K562 (cell line): ENCODE data around the gene RIMOC1. TPM values are rescaled to one million over a fixed set of nuclear protein-coding genes. Genes with fewer than 3 reads are reported as not detected.

Source experiments
- AFF1 ChIP-seq, 2 experiments: fragments of 450-650 bp; IDR thresholded peaks; 2 replicates each; pipeline ENCODE4 v1.6.1; 2018; ENCODE audit warnings: mild to moderate bottlenecking in 2 of 2, low read depth in 1 of 2; ENCODE audit not compliant: partially characterized antibody in 2 of 2
- BCLAF1 ChIP-seq, 2 experiments: fragments of 450-650 bp in 1 of 2; IDR thresholded peaks; 2 replicates each; pipeline ENCODE4 v1.6.1; 2011 to 2017; ENCODE audit warnings: low read depth in 2 of 2, antibody characterized with exemption in 1 of 2, borderline replicate concordance in 1 of 2, low read length in 1 of 2, mild to moderate bottlenecking in 1 of 2, mixed read lengths in 1 of 2; ENCODE audit not compliant: control insufficient read depth in 1 of 2
- EGR1 ChIP-seq: fragments of 450-650 bp; conservative IDR thresholded peaks from 2 replicates; pipeline ENCODE4 v1.6.1; 2017; ENCODE audit warnings: mild to moderate bottlenecking
- PTBP1 ChIP-seq: fragments of 200-400 bp; formaldehyde crosslinking; IDR thresholded peaks from 2 replicates; pipeline ENCODE4 v1.6.1; 2017; ENCODE audit warnings: low read depth, low read length
- REST ChIP-seq, 2 experiments: fragments of 450-650 bp; formaldehyde crosslinking in 1 of 2; IDR thresholded peaks; 2 replicates each; pipeline versions ENCODE4 v1.4.0 to v1.6.1; 2014 to 2020; ENCODE audit warnings: mild to moderate bottlenecking in 2 of 2, borderline replicate concordance in 1 of 2, low read depth in 1 of 2
- SMARCB1 ChIP-seq: IDR thresholded peaks from 2 replicates; pipeline ENCODE4 v1.6.1; 2011; ENCODE audit warnings: improper control_type of control experiment, low read depth; ENCODE audit not compliant: insufficient read length
- ZKSCAN8 ChIP-seq: fragments of 200-800 bp; sonication (Bioruptor generic); IDR thresholded peaks from 2 replicates; pipeline ENCODE4 v1.6.1; 2016; ENCODE audit warnings: missing genetic modification characterization, missing compliant biosample characterization
- ZNF75A ChIP-seq: fragments of 450-650 bp; formaldehyde crosslinking; IDR thresholded peaks from 2 replicates; pipeline ENCODE4 v1.4.0; 2020; ENCODE audit warnings: mild to moderate bottlenecking
- polyA plus RNA-seq, 8 experiments: library from polyadenylated mRNA; depleted of rRNA in 4 of 8; stranded (reverse) in 5 of 8; unstranded in 3 of 8; fragments of >200 nt; fragmentation: Nextera tagmentation in 2 of 8; fragmentation: Illumina TruSeq in 1 of 8; extraction: Ambion mirVana in 2 of 8; extraction: Trizol in 1 of 8; gene quantifications; 2 replicates each; pipeline versions ENCODE4 v1.2.1 to v1.2.3, GENCODE V29; 2011 to 2014; ENCODE audit warnings: inconsistent platforms in 1 of 8, missing spikeins in 1 of 8
- total RNA-seq, 7 experiments: library from RNA; depleted of rRNA in 6 of 7; stranded (reverse); fragments of >200 nt in 6 of 7; fragmentation: Illumina TruSeq in 2 of 7; extraction: Trizol in 2 of 7; gene quantifications; 2 replicates each; pipeline versions ENCODE4 v1.2.1 to v1.2.3, GENCODE V29; 2011 to 2021; ENCODE audit warnings: low replicate concordance in 1 of 7

Gene RIMOC1
- total and polyA plus RNA-seq, 9 of the 15 experiments (the other 6 are each of a cell fraction or from before 2014, with no cell fraction given), result 11.6 to 63.1 (median 30.8) TPM

DNA sequence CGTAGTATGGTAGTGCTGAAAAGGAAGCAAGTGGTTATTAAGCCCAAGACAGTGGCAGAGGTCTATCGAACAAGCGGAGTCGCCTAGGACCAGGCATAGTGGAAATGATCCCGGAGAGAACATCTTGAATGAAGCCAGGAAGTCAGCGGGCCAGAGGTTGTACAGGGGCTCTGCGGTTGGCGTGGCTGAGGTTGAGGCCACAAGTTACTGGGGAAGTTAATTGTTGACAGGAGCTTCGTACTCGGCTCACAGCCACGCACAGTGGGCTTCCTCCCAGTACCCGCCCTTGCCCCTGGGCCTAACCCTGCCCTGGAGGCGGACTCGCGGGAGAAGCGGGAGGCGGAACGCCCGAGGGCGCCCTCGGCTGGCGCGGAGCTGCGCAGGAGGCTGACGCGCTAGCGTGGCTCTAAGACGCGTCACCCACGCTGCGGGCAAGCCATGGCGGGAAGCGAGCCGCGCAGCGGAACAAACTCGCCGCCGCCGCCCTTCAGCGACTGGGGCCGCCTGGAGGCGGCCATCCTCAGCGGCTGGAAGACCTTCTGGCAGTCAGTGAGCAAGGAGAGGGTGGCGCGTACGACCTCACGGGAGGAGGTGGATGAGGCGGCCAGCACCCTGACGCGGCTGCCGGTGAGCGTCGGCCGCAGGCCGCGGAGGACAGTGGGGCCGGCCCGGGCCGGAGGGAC is 20.9 kb downstream of the RIMOC1 start, which contains the start of gene FBXO4 (continued):
- TF ChIP-seq AFF1 (IDR thresholded peaks at IDR 0.05; ENCODE audit: low read depth in 1 of 2, partially characterized antibody in 2 of 2) (peak in 1 of 2 experiments; percentile 22), ZNF75A (CRISPR knock-in tag) (no peak), ZKSCAN8 (no peak), PTBP1 (no peak), EGR1 (peak; percentile 86), BCLAF1 (IDR thresholded peaks at IDR 0.05; ENCODE audit: borderline replicate concordance in 1 of 2, control insufficient read depth in 1 of 2, low read depth in 2 of 2, low read length in 1 of 2) (0 out of 4 replicates have a peak, but pooled peaks of 1 of the 2 experiments have one; percentile 30), SMARCB1 (no peak), REST (IDR thresholded peaks at IDR 0.05; ENCODE audit: borderline replicate concordance) (peak; percentile 70), REST (CRISPR knock-in tag; IDR thresholded peaks at IDR 0.05; ENCODE audit: low read depth) (peak; percentile 66; the same call in 1 of the 2 replicates)
